Transverse colon (tissue), 4 donors: ENCODE measurements around the gene MYO16.

Source experiments
- CTCF ChIP-seq, 5 experiments: fragments of 200-600 bp in 3 of 5; fragments of 450-650 bp in 2 of 5; sonication (generic) in 3 of 5; IDR thresholded peaks; 1 replicate in 2 of 5; 2 replicates in 3 of 5; pipeline ENCODE4 v1.5.1; 2016 to 2017; ENCODE audit warnings: antibody characterized with exemption in 5 of 5, inconsistent platforms in 3 of 5, mild to moderate bottlenecking in 2 of 5, moderate library complexity in 1 of 5
- EP300 ChIP-seq: sonication (generic); formaldehyde crosslinking; IDR thresholded peaks from one replicate; pipeline ENCODE4 v1.6.1; 2017; ENCODE audit warnings: antibody characterized with exemption, low read depth
- POLR2A ChIP-seq: fragments of 450-650 bp; IDR thresholded peaks from one replicate; pipeline ENCODE4 v1.6.1; 2016; ENCODE audit warnings: antibody characterized with exemption, mild to moderate bottlenecking, moderate library complexity
- POLR2AphosphoS5 ChIP-seq, 3 donors: sonication (generic); formaldehyde crosslinking; IDR thresholded peaks; one replicate each; pipeline ENCODE4 v1.6.1; 2016; ENCODE audit warnings: antibody characterized with exemption in 3 of 3

GRCh38 chr13:108677806-108678205 is 48.4 kb downstream of the MYO16 start:
- no peak for TF ChIP-seq CTCF (IDR thresholded peaks at IDR 0.05)
- TF ChIP-seq POLR2AphosphoS5 (IDR thresholded peaks at IDR 0.05) = no peak
- TF ChIP-seq EP300 = no peak
- no peak for TF ChIP-seq POLR2A
